GM12878 (cell line): ENCODE data around the gene EPHA2. TPM values are rescaled to one million over a fixed set of nuclear protein-coding genes. Genes with fewer than 3 reads are reported as not detected.

Experiments used
- ATAC-seq: fragments of 200-7000 bp; cut with Tn5 transposase; 3 replicates; pipeline ENCODE4 v1.9.1; 2020; ENCODE audit warnings: mild to moderate bottlenecking, moderate library complexity
- BruUV-seq: library from RNA; stranded (reverse); fragments of 400-500 nt; replicated peaks from 2 replicates; lab custom pipeline; 2021; lab: Mats Ljungman, UMichigan
- CTCF ChIA-PET: fragments of 300-600 bp; sonication (Branson Sonifier 250); formaldehyde crosslinking; extraction: SDS; loops from one replicate; lab custom pipeline; 2021; ENCODE audit warnings: inconsistent platforms; lab: Yijun Ruan, JAX
- POLR2A ChIA-PET: fragments of 350-600 bp; formaldehyde crosslinking; extraction: SDS; loops from one replicate; lab custom pipeline; 2021; ENCODE audit warnings: inconsistent platforms; lab: Charles Lee
- RAD21 ChIA-PET: fragments of 300-600 bp; sonication (Branson Sonifier 250); formaldehyde crosslinking; loops from one replicate; lab custom pipeline; 2023; ENCODE audit warnings: antibody characterized with exemption; ENCODE audit not compliant: unreplicated experiment; lab: Charles Lee
- SMC1A ChIA-PET: fragments of 300-600 bp; sonication (Branson Sonifier 250); formaldehyde crosslinking; loops from one replicate; lab custom pipeline; 2023; ENCODE audit not compliant: unreplicated experiment, uncharacterized antibody; lab: Charles Lee
- DNase-seq: peaks from one replicate; pipeline ENCODE4 v3.0.0-alpha.2; 2011; ENCODE audit warnings: low read depth, low spot score
- FAIRE-seq: peaks from 3 replicates; lab custom pipeline; 2011; peaks lifted over from hg19 to GRCh38; lab: Jason Lieb, UNC
- H2AFZ ChIP-seq: 2 replicates; pipeline ENCODE4 v1.6.0; 2011; ENCODE audit warnings: low read depth, low read length, control low read depth; ENCODE audit not compliant: control insufficient read depth
- H3K27ac ChIP-seq: 2 replicates; pipeline ENCODE4 v1.5.1; 2011; ENCODE audit warnings: control low read depth; ENCODE audit not compliant: control insufficient read depth, insufficient read depth
- H3K27me3 ChIP-seq, 2 experiments: replicated peaks in 1 of 2; 2 replicates each; pipeline versions ENCODE4 v1.6.0 to v1.6.1; 2011; ENCODE audit warnings: low read length in 1 of 2; ENCODE audit not compliant: control insufficient read depth in 2 of 2, insufficient read depth in 2 of 2
- H3K36me3 ChIP-seq, 2 experiments: 2 replicates each; pipeline ENCODE4 v1.5.1; 2011; ENCODE audit warnings: low read length in 1 of 2; ENCODE audit not compliant: control insufficient read depth in 2 of 2, insufficient read depth in 2 of 2
- H3K4me1 ChIP-seq: 2 replicates; pipeline ENCODE4 v1.6.1; 2011; ENCODE audit warnings: mild to moderate bottlenecking, low read length, moderate library complexity, mixed read lengths; ENCODE audit not compliant: control insufficient read depth, insufficient read depth
- H3K4me2 ChIP-seq: 2 replicates; pipeline ENCODE4 v1.6.0; 2011; ENCODE audit warnings: control low read depth; ENCODE audit not compliant: control insufficient read depth, insufficient read depth
- H3K4me3 ChIP-seq: fragments of 200-600 bp; sonication (generic); 2 replicates; pipeline ENCODE4 v1.5.1; 2016
- H3K79me2 ChIP-seq: 2 replicates; pipeline ENCODE4 v1.6.0; 2011; ENCODE audit warnings: low read length; ENCODE audit not compliant: control insufficient read depth, insufficient read depth
- H3K9ac ChIP-seq: 2 replicates; pipeline ENCODE4 v1.8.0; 2011; ENCODE audit warnings: low read length, control low read depth, mixed read lengths; ENCODE audit not compliant: control insufficient read depth, insufficient read depth
- H3K9me3 ChIP-seq: replicated peaks from 3 replicates; pipeline ENCODE4 v1.5.1; 2011; ENCODE audit warnings: mild to moderate bottlenecking, low read length; ENCODE audit not compliant: control insufficient read depth, insufficient read depth
- H4K20me1 ChIP-seq: 2 replicates; pipeline ENCODE4 v1.6.0; 2011; ENCODE audit not compliant: control insufficient read depth, insufficient read depth
- CBX5 ChIP-seq: sonication (generic); IDR thresholded peaks from 2 replicates; pipeline ENCODE4 v1.6.1; 2016; ENCODE audit warnings: low read depth, moderate library complexity, mild to moderate bottlenecking, inconsistent platforms
- HDAC6 ChIP-seq: fragments of 200-600 bp; sonication (generic); IDR thresholded peaks from one replicate; pipeline ENCODE4 v1.8.0; 2017; ENCODE audit warnings: antibody characterized with exemption; ENCODE audit not compliant: unreplicated experiment
- MEF2A ChIP-seq: IDR thresholded peaks from 2 replicates; pipeline ENCODE4 v1.6.1; 2011; ENCODE audit warnings: low read depth, mild to moderate bottlenecking, low read length, moderate library complexity; ENCODE audit not compliant: insufficient read depth
- MEF2B ChIP-seq: fragments of 450-650 bp; IDR thresholded peaks from 2 replicates; pipeline ENCODE4 v1.6.1; 2018; ENCODE audit warnings: mild to moderate bottlenecking, moderate library complexity; ENCODE audit not compliant: partially characterized antibody, poor library complexity, severe bottlenecking
- NBN ChIP-seq: fragments of 450-650 bp; IDR thresholded peaks from 2 replicates; pipeline ENCODE4 v1.6.1; 2016
- PAX5 ChIP-seq: IDR thresholded peaks from 2 replicates; pipeline ENCODE4 v1.6.1; 2011; ENCODE audit warnings: low read depth, low read length, borderline replicate concordance
- RAD51 ChIP-seq: fragments of 450-650 bp; IDR thresholded peaks from 2 replicates; pipeline ENCODE4 v1.6.1; 2016; ENCODE audit warnings: moderate library complexity, mild to moderate bottlenecking, inconsistent platforms
- RBBP5 ChIP-seq: fragments of 200-600 bp; sonication (generic); conservative IDR thresholded peaks from 2 replicates; pipeline ENCODE4 v1.6.1; 2016
- RUNX3 ChIP-seq: IDR thresholded peaks from 2 replicates; pipeline ENCODE4 v1.6.1; 2012; ENCODE audit warnings: low read length, inconsistent platforms
- SREBF2 ChIP-seq: IDR thresholded peaks from 2 replicates; pipeline ENCODE4 v1.6.1; 2012; ENCODE audit warnings: mild to moderate bottlenecking, low read length
- SRF ChIP-seq, 2 experiments: IDR thresholded peaks; 2 replicates each; pipeline ENCODE4 v1.6.1; 2011; ENCODE audit warnings: low read depth in 2 of 2, low read length in 2 of 2, mild to moderate bottlenecking in 1 of 2, moderate library complexity in 1 of 2
- STAT3 ChIP-seq: IDR thresholded peaks from 2 replicates; pipeline ENCODE4 v1.6.1; 2011; ENCODE audit warnings: low read depth, low read length, improper control_type of control experiment
- TCF3 ChIP-seq: IDR thresholded peaks from 2 replicates; pipeline ENCODE4 v1.6.1; 2012; ENCODE audit warnings: low read depth, mild to moderate bottlenecking, low read length, borderline replicate concordance; ENCODE audit not compliant: insufficient read depth
- ZBED1 ChIP-seq: IDR thresholded peaks from 2 replicates; pipeline ENCODE4 v1.6.1; 2016; ENCODE audit warnings: borderline replicate concordance
- WGBS: methylation state at CpG from one replicate; pipeline ENCODE4 v1.1.6; 2016; ENCODE audit warnings: low lambda C conversion rate; ENCODE audit not compliant: insufficient replicate concordance, insufficient coverage; ENCODE audit errors: missing lambda C conversion rate; 5-methylcytosine and 5-hydroxymethylcytosine counted together
- in situ Hi-C: fragments of 300-500 bp; cut with MboI; formaldehyde crosslinking; loops from 9 replicates; pipeline ENCODE4 v1.14.3; 2018; ENCODE audit warnings: mixed read lengths
- intact Hi-C: fragments of 100-400 bp; cut with micrococcal nuclease; formaldehyde crosslinking; loops from one replicate; pipeline ENCODE4 v1.14.2; 2022; ENCODE audit not compliant: unreplicated experiment
- polyA plus RNA-seq, 11 experiments: library from polyadenylated mRNA; depleted of rRNA in 4 of 11; unstranded in 6 of 11; stranded (reverse) in 5 of 11; fragments of >200 nt; fragmentation: Nextera tagmentation in 4 of 11; fragmentation: Illumina TruSeq in 1 of 11; extraction: Ambion mirVana in 4 of 11; extraction: Trizol in 1 of 11; gene quantifications; 1 replicate in 1 of 11; 2 replicates in 10 of 11; pipeline versions ENCODE4 v1.2.1 to v1.2.3, GENCODE V29; 2011 to 2016; ENCODE audit warnings: inconsistent platforms in 2 of 11, missing spikeins in 2 of 11, low read depth in 1 of 11
- total RNA-seq, 4 experiments: library from RNA; depleted of rRNA in 3 of 4; stranded (reverse); fragments of >200 nt in 3 of 4; fragmentation: Illumina TruSeq in 1 of 4; extraction: Trizol in 1 of 4; gene quantifications; 2 replicates each; pipeline versions ENCODE4 v1.2.1 to v1.2.3, GENCODE V29; 2013 to 2021

Gene EPHA2
- total and polyA plus RNA-seq, 10 of the 15 experiments (the other 5 are each of a cell fraction or from before 2014, with no cell fraction given): 0.04 to 0.51 (median 0.23) TPM; not detected in 2

- no peak overlapping the region for H3K9ac ChIP-seq
- ChIA-PET RAD21 (no interaction called here), SMC1A (no interaction called here), POLR2A (interaction anchor here (0.5 kb wide), 1 partner anchor 8 kb away, joined by 3 read pairs; no protein-coding TSS in a partner anchor), CTCF (interaction anchor here (0.6 to 1.1 kb wide), 2 partner anchors 245 to 505 kb away, joined by 3 to 5 read pairs; no protein-coding TSS in a partner anchor)
- intact Hi-C loops: no loop called here
- BruUV-seq: no TSS peak
- ATAC-seq (no peak), DNase-seq (no peak), FAIRE-seq (no peak)
- TF ChIP-seq SREBF2 (no peak), RAD51 (no peak), SRF (IDR thresholded peaks at IDR 0.05; ENCODE audit: low read depth in 2 of 2, low read length in 2 of 2) (no peak), STAT3 (no peak), ZBED1 (no peak), MEF2A (no peak), PAX5 (no peak)
- WGBS: 2% methylated on average over 7 of the region's 7 CpGs
- peaks cover 4% of the 10 kb centered on the region; the same call in 1 of the 3 replicates for H3K9me3 ChIP-seq
- H3K4me2 ChIP-seq: no peak overlapping the region
- no peak overlapping the region for H3K4me3 ChIP-seq
- peaks cover 0 to 4% of the 10 kb centered on the region in 2 experiments; a peak in 3 of 4 replicates for H3K27me3 ChIP-seq
- H3K27ac ChIP-seq: no peak overlapping the region
- H3K79me2 ChIP-seq: no peaks in the 10 kb centered on the region
- H4K20me1 ChIP-seq: no peaks in the 10 kb centered on the region
- H3K36me3 ChIP-seq: no peaks in the 10 kb centered on the region
- H2AFZ ChIP-seq: no peak overlapping the region
- H3K4me1 ChIP-seq: no peaks in the 10 kb centered on the region
- in situ Hi-C loops: no loop called here
These were observed 45.0 kb downstream of the EPHA2 start for GRCh38 chr1:16110884-16111283.

- ATAC-seq (no peak), DNase-seq (no peak), FAIRE-seq (no peak)
- Histone ChIP-seq H3K9me3 (peaks cover 4% of the 10 kb centered on the region; the same call in 1 of the 3 replicates), H3K4me1 (no peaks in the 10 kb centered on the region), H4K20me1 (no peaks in the 10 kb centered on the region), H3K79me2 (no peaks in the 10 kb centered on the region), H3K27me3 (peaks cover 0 to 4% of the 10 kb centered on the region in 2 experiments; a peak in 3 of 4 replicates), H3K27ac (no peak overlapping the region), H3K4me2 (no peak overlapping the region), H3K9ac (no peak overlapping the region), H3K36me3 (no peaks in the 10 kb centered on the region), H2AFZ (no peak overlapping the region), H3K4me3 (no peak overlapping the region)
- ChIA-PET POLR2A (interaction anchor here (0.5 kb wide), 1 partner anchor 8 kb away, joined by 3 read pairs; no protein-coding TSS in a partner anchor), SMC1A (no interaction called here), CTCF (interaction anchor here (1.1 kb wide), 1 partner anchor 506 kb away, joined by 3 read pairs; no protein-coding TSS in a partner anchor), RAD21 (no interaction called here)
- 49% methylated on average over 6 of the region's 6 CpGs for WGBS
- intact Hi-C loops (no loop called here), in situ Hi-C loops (no loop called here)
- BruUV-seq: no TSS peak
- TF ChIP-seq RBBP5 (no peak), NBN (no peak), HDAC6 (no peak), RAD51 (no peak), MEF2B (no peak), RUNX3 (no peak), CBX5 (no peak), PAX5 (no peak), TCF3 (no peak)
These were observed 45.4 kb downstream of the EPHA2 start for GRCh38 chr1:16110456-16110855.
